GM19395 (cell line): ENCODE data around the gene PYGB.
"Not testable (repeated sequence)": the region's sequence is repeated elsewhere in the genome, so short reads cannot be mapped to it uniquely, and the experiment has no call there.

Experiments
- ATAC-seq: cut with Tn5 transposase; IDR thresholded peaks from one replicate; pipeline ENCODE4 v1.9.1; 2021; ENCODE audit warnings: mild to moderate bottlenecking, moderate library complexity; ENCODE audit not compliant: unreplicated experiment

Gene PYGB

GRCh38 chr20:25229486-25230165, 18.3 kb upstream of the PYGB start:
- no peak for ATAC-seq

DNA sequence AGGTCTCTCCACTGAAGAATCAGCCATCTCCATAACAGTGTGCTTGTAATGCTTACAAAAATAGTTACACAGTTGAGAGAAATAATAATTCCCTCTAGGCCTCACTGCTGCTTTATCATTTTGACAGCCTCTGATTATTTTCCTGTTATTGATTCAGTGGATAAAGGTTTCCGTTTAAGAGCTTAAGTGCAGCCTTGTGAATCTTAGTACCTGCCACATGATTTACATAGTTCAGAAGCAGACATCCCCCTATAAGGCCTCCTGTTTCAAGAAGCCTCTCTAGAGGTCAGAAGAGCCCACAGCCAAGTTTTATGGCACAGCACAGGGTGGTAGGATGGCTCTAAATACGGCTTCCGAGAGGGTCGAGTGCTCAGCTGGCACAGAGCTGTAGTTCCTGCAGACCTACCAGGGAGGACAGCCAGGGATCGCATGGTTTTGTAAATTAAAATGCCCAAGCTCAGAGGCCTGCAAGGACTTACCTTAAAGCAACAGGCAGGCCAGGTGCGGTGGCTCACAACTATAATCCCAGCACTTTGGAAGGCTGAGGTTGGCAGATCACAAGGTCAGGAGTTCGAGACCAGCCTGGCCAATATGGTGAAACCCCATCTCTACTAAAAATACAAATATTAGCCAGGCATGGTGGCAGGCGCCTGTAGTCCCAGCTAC, 17.6 kb upstream of the PYGB start:
- ATAC-seq = peak; percentile 84

- no peak for ATAC-seq
Observed at GRCh38 chr20:25233016-25233772, 14.7 kb upstream of the PYGB start.

DNA sequence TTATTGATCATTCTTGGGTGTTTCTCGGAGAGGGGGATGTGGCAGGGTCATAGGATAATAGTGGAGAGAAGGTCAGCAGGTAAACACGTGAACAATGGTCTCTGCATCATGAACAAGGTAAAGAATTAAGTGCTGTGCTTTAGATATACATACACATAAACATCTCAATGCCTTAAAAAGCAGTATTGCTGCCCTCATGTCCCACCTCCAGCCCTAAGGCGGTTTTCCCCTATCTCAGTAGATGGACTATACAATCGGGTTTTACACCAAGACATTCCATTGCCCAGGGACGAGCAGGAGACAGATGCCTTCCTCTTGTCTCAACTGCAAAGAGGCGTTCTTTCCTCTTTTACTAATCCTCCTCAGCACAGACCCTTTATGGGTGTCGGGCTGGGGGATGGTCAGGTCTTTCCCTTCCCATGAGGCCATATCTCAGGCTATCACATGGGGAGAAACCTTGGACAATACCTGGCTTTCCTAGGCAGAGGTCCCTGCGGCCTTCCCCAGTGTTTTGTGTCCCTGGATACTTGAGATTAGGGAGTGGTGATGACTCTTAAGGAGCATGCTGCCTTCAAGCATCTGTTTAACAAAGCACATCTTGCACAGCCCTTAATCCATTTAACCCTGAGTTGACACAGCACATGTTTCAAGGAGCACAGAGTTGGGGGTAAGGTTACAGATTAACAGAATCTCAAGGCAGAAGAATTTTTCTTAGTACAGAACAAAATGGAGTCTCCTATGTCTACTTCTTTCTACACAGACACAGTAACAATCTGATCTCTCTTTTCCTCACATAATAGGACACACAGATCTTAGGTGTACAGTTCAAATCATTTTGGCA, 13.7 kb upstream of the PYGB start:
- not testable (repeated sequence) for ATAC-seq

GRCh38 chr20:25236450-25237304, 11.2 kb upstream of the PYGB start:
- no peak for ATAC-seq

GRCh38 chr20:25237610-25238318, 10.1 kb upstream of the PYGB start:
- ATAC-seq = no peak

- no peak for ATAC-seq
Observed at GRCh38 chr20:25238319-25239037, 9.4 kb upstream of the PYGB start.

- ATAC-seq = peak; percentile 62
Observed at GRCh38 chr20:25239387-25240370, 8.2 kb upstream of the PYGB start.

DNA sequence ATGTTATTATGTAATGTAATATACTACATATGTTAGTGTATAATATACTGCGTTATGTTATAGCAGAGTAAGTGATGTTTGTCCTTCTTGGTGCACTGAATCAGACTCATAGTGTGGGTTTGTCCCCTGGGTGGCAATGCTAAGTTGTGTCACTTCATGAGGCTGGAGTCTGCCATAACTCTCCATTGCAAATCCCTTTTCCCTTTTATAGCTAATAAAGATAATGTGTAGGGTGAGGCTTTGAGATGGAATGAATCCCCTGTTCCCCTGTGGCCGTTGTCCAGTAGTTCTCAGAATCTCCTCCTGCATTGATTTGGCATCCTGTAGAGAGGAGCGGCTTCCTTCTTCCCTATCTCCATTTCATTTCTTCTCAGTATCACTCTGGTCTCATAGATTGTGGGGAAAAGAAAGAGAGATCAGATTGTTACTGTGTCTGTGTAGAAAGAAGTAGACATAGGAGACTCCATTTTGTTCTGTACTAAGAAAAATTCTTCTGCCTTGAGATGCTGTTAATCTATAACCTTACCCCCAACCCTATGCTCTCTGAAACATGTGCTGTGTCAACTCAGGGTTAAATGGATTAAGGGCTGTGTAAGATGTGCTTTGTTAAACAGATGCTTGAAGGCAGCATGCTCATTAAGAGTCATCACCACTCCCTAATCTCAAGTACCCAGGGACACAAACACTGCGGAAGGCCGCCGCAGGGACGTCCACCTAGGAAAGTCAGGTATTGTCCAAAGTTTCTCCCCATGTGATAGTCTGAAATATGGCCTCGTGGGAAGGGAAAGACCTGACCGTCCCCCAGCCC, 6.8 kb upstream of the PYGB start:
- ATAC-seq = not testable (repeated sequence)

DNA sequence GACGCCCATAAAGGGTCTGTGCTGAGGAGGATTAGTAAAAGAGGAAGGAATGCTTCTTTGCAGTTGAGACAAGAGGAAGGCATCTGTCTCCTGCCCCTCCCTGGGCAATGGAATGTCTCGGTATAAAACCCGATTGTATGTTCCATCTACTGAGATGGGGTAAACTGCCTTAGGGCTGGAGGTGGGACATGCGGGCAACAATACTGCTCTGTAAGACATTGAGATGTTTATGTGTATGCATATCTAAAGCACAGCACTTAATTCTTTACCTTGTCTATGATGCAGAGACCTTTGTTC, 6.3 kb upstream of the PYGB start:
- not testable (repeated sequence) for ATAC-seq

DNA sequence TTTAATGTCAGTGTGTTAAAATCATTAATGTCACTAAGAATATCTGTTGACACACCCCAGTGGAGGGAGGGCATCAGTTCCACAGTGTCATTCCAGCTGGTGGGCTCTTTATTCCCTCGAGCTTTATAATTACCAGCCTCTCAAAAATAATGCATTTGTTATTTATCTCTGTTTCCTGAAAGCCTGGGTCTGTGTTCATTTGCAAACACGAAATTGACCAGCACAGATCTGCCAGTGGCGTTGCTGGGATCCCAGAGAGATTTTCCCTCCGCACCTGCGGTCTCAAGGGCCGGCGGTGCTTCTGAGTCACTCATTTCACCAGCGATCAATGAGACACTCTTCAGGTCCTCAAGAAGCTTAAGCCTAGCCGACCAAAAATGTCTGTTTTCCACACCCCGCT, 5.7 kb upstream of the PYGB start:
- no peak for ATAC-seq

DNA sequence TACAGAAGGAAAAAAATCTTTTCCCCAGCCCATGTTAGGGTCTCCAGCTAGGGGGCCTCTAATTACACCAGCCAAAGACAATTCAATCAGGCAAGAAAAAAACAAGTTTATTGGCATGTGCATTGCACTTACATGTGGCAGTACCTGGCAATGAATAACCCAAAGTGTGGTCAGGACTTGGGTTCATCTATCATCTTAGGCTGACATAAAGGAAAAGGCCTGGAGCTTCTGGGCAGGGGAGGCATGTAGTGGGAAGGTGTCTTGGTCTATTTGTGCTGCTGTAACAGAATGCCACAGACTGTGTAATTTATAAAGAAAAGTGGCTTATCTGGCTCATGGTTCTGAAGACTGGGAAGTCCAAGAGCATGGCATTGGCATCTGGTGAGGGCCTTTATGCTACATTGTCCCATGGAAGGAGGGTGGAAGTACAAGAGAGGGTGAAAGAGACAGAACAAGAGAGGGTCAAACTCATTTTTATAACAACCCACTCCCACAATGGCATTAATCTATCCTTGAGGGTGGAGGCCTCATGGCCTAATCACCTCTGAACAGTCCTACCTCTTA, 4.4 kb upstream of the PYGB start:
- no peak for ATAC-seq

DNA sequence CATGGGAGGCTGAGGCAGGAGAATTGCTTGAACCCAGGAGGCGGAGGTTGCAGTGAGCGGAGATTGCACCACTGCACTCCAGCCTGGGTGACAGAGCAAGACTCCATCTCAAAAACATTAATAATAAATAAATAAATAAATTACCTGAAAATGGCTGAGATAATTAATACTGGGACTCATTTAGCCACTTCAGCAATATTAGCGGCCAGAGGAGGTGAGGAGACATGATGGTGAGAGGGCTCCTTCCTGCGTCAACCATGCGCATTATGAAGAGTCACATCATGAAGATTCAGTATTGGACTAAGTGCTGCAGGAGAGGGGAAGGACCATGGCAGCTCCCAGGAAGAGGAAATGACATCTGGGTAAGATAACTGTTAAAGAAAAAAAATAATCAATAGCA, 2.9 kb upstream of the PYGB start:
- no peak for ATAC-seq

DNA sequence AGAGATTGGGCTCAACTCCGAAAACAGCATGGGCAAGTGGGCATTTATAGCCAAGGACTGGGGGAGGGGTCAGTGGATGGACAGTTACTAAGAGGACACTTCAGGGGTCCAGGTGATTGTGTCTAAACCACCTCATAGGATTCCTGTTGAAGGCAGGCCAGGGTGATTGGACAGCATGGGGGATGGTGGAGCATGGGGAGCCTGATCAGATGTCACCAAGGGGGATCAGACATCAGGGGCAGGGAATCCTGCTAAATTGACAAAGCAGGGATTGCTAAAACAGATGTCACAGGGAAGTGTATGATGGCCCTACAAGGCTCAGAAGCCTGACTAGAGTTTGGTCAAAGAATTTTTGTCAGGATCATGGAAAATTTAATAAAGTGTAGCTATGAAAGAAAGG, 2.4 kb upstream of the PYGB start:
- ATAC-seq = no peak

DNA sequence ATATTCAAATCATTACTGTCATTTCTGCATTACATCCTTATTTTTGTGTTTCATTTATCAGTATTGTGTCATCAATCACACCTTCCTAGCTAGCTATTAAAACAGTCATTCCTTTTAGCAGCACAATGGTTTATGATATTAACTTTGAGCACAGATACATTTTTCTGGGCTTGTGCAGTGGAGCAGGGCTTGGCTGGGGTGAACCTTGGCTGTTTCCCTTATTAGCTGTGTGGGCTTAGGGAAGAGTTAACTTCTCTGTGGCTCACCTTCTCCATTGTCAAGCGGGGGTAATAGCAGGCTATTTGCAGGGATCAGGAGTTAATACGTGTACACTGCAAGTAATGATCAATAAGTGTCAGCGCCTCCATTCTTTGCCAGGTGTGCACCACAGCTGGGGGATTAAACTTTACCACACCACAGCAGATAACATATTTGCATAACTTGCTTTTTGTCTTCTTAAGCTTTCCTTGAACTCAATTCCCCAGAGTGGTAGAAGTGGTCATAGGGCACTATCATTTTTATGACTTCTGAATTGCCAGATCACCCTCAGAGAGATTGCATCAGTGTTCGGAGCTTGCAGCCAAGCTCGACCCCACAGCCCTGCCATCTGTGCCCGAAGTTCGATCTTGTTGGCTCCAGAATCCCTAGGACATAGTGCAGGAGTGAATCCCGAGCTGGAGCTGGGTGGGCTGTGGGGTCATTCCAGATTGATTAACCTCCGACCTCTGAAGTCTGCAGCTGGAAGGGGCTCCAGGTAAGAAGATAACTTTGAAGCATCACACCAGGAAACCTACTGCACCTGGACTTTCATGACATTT, 1.5 kb upstream of the PYGB start:
- peak; percentile 28 for ATAC-seq

DNA sequence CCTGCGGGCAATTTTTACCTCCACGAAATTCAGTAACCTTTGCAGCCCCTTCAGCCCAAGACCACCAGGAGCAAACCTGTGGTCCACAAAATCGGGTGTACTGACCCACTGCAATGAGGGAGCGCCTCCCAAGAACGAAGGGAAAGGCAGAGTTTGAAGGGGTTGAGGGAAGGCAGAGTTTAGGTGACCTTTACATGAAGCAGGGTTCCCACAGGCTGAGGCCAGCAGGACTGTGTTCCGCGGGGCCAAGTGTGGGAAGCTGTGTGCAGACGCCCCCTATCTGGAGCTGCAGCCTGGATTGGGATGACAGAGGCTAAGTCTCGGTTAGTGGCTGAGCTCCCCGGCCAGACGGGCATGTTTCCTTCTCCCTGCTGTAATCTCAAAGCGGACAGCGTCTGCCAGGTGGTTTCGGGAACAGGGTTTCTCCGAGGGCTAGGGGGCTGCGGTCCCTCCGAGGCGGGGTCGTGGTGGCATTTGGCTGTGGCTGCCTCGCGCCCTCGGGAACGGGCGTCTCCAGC, 826 bp upstream of the PYGB start:
- ATAC-seq = no peak
